DMS153 treated with DMSO at 0.1 percent for 48 hours (cell line): Measurements from ENCODE around the gene HNRNPM.

Source experiments
- DNase-seq: peaks from one replicate; lab custom pipeline; 2025; ENCODE audit not compliant: unreplicated experiment; lab: John Stamatoyannopoulos, UW

The HNRNPM gene

DNA sequence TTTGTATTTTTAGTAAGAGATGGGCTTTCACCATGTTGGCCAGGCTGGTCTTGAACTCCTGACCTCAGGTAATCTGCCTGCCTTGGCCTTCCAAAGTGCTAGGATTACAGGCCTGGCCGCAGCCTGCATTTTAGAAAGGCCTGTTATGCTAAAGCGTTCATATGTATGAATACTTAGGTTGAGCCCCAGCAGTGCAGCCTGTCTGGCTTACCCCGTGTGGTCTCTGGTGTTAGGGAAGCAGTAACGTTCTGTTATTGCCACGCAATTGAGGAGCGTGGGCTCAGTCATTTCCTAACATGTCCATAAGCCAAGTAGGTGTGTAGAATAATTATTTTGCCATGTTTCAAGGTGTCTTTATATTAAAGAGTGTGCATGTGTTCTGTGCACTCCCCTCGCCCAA is 14.3 kb downstream of the HNRNPM start:
- DNase-seq, result no peak

DNA sequence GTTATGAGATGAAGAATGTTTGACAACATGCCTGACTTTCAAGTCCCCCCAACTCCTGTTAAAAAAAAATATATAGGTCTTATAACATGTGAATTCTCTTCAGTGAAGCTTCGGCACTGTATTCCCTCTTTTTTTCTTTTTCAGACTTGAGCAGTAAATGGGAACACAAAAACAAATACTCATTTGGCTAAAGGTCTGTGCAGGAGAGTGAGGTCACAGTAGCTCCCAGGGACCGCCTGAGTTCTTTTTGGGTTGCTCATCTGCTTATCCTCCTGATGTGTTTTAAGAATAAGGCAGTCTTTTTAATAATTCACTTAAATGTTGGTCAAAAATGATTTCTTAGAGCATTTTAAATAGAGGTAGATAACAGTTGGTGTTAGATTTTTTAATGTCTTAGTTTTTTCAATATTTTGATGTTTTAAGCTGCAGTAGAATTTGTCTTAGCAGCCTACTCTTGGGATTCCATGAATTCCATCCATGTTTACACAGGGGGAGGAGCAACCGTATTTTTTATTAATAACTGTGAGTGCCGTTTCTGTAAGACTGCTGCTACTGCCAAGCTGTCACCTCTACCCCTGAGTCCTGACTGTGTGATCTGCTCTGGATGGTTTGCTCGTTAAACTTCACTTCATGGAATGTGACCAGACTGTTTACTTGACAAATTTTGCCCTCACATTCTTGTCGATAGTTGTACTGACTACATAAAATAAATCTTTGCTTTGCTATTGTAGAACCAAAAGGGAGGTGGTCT is 14.9 kb downstream of the HNRNPM start:
- no peak for DNase-seq

DNA sequence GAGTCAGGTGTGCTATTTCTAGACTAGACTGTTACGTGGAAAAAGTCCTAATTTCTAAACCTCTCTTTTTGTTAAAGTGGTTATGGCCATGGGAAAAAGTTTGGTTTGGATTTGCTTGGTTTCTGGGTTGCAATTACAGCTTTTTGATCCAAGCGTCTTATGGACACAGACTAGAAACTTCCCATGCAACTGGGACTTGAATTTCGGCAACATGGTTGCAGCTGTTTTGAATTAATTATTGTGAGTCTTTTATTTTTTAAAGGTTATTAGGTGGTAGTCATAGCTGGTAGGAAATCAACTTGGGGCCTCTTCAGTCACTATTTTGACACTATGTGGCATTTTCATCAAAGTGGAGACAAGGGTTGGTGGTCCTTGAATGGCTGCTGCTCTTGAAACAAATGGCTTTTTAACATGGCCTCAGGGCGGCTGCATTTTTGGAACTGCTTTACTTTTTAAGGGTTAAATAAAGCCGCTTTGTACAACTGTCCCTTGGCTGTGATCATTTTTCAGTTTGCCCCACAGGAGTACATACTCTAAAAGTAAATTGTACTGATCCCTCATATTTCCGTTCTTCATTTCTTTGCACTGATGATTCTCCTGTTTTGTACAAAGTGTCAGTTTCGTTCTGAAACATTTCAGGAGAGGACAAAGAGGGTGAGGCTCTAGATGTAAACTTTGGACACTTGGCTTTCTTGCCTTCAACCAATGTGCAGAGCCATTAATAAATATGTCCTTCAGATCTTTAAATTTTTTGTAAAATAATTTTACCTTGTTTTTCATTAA is 15.9 kb downstream of the HNRNPM start:
- DNase-seq, result no peak

DNA sequence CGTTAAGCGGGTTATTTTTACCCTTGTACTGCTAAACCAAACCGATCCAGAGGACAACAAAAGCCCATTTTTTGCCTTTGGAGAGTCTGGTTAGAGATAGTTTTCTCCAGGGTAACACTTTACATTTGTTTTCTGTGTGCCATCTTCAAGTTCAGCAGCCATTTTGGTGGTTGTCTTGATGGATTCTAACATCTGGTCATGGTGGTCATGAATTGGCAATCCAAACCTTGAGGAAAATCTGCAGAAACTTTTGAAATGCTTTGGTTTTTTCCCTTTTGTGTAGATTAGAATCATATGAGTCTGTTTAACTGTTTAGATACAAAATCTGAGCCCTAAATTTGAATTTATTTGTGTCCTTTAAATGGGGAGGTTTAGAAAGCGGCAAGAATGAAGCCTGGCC is 16.6 kb downstream of the HNRNPM start:
- DNase-seq, result no peak

DNA sequence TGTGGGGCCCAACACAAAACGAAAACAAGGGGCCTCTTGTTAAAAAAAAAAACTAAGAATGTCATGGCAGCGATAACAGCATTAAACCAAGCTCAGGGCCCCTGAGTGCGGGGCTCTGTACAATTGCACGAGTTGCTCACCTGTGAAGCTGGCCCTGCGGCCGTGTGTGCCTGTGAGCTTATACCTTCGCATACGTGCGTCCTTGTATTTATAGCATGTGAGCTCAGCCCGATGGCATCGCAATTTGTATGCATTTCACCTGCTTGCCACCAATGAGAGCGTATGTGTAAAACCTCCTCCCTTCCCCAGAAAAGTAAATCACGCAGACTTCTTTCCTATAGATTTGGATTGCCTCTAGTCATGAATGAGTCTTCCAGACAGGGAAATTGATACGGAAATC is 17.1 kb downstream of the HNRNPM start:
- DNase-seq, result no peak

DNA sequence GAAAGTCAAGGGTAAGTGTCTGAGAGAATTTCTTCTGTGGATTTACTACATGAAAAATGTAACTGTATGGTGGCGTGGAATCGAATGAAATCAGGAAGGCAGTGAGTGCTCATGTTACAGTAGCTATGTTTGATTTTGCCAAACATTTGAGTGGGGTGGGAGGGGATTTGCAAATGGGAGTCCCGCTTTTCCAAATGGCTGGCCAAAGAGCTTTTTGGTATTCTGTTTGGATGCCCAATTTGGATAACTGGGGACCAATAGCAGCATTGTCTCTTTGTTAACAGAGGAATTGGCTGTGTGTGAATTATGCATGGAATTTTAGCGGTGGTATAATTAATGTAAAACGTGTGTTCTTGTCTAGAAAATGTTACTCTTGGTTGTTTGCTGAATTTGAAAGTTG is 17.8 kb downstream of the HNRNPM start:
- DNase-seq, result no peak

DNA sequence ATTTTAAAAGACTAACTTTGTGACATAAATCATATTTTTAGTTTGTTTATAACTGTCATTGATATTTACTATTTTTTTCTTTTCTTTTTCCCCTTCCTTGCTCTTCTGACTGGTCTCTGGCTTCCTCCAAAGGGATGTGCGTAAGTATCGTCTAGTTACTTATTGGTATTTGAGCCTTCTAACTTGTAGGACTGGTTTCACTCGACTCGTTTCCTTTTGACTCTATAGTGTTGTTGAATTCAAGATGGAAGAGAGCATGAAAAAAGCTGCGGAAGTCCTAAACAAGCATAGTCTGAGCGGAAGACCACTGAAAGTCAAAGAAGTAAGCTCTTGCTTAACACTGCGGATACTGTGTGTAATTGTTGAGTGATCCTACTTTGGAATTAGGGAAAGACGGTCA is 18.6 kb downstream of the HNRNPM start:
- no peak for DNase-seq

DNA sequence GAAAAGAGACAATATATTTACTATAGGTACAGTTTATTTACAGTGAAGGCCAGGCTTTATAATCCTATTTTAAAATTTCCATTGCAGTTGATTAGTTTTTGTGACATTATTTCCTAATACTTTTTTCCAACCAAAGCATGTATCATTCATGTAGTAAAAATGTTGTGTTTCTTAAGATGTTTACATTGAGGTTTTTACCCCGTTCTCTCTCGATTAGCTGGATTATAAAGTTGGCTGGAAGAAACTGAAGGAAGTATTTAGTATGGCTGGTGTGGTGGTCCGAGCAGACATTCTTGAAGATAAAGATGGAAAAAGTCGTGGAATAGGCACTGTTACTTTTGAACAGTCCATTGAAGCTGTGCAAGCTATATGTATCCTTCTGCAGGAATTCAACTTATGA is 21.2 kb downstream of the HNRNPM start:
- DNase-seq, result no peak

DNA sequence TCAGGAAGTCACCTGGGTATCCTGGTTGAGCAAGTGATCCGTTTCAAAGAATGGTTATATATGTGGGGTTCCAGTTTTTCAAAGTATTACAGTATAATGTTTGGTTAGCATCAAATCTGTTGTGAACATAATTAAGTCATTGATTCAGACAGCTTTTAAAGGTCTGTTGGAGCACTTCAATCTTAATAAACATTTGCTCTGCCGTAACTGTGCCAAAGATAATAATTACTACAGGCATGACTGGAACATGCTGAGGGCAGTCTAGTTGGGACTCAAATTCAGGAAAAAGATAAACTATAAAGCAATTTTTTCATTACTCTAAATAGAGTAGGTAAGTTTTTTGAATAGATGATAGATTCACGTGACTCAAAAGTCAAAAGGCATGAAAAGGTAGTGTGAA is 23.3 kb downstream of the HNRNPM start:
- no peak for DNase-seq

DNA sequence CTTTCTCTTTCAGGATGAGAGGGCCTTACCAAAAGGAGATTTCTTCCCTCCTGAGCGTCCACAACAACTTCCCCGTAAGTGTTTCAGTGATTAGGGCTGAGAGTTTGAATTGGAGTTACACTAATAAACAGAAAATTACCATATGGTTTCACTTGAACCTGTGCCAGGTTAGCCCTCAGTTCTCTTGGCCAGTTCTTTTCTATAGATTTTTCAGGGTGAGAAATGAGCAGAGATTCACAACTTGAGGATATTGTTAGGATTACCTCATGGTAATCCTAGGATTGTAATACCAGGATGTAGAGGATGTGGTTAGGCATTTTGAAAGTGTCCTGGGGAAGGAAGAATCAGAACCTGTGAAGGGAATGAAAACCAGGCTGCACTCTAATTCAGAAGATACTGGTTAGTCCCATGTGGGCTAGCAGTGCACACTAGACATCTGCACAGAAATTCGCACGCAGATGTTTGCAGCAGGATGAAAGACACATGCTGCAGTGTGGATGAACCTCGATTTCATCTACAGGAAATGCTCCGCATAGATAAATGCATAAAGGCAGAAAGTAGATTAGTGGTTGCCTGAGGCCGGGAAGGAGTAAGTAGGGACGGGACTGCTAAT is 24.1 kb downstream of the HNRNPM start:
- no peak for DNase-seq

DNA sequence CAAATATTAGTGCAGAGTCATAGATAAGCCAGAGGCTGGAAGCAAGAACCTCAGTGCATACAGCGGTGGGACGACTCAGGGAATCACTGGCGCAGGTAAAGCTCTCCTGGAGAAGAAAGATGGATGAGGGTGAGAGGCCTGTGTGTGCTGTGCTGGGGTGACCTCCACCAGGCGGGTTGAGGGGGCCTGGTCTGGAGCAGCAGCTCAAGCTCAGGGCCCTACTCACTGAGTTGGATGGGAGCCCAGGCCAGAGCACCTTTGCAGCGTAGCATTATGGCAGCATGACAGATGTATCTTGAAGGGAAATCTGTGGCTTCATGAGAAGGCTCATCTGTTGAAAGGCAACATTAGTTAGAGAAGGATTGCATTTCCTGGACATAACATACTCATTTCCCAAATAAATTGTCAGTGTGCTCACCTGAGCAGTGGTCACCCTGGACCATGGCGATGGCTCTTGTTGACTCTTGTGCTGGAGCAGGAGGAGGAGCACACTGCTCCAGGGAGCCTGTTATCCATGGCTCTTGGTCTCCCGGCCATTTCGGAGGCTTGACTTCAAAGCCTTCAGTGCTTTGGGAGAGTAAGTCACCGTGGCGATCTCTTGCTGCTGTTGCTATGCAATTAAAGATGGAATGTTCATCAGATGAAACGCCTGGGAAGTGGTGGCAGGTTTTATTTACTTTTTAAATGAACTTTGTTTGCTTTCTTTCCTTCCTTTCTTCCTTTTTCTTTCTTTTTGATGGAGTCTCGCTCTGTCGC is 25.0 kb downstream of the HNRNPM start:
- no peak for DNase-seq

DNA sequence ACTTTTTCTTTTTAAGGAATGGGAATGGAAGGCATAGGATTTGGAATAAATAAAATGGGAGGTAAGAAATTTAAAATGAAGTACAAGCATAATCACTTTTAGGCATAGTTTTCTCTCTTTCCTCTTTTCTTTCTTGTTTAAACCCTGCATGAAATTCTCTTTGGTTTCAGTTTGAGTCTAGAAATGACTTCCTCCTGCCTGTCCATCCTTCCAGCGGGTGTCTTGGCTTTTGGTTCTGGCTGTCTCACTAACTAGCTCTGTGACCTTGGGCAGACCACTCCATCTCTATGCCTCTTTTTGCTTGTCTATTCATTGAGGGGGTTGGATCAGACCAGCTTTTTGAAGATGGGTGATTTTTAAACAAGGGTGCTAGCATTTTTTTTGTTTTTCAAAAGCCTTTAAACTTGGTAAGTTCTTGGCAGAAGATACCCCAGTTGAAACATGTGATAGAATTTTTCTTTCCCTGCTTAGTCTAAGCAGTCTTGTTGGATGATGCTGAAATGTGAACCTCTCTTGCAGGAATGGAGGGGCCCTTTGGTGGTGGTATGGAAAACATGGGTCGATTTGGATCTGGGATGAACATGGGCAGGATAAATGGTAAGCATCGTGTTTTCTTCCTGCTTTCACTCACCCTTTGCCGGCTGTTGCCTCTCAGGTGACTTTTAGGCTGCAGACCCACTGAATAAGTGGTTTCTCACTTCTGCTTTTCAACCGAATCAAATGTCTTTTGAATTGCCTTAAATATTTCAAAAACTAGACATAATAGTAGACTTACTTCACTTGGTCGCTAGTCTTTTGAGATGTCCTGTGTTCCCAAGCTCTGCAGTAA is 29.1 kb downstream of the HNRNPM start:
- no peak for DNase-seq

DNA sequence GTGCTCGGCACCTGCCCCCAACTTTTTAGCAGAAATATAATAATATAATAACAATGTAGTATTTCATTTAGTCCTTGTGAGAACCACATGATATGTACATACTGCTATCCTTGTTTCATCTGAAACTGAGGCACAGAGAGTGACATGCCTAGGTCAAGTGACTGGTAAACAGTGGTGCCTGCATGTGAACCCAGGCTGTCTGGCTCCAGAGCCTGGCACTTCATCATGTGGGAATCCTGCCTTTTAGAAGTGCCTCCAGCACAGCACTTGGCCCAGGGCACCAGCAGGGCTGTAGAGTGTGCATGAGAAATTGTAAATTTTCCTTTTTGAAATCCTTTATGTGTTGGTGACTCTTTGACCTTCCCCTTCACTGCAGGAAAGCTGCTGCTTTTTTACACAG is 30.2 kb downstream of the HNRNPM start:
- no peak for DNase-seq

DNA sequence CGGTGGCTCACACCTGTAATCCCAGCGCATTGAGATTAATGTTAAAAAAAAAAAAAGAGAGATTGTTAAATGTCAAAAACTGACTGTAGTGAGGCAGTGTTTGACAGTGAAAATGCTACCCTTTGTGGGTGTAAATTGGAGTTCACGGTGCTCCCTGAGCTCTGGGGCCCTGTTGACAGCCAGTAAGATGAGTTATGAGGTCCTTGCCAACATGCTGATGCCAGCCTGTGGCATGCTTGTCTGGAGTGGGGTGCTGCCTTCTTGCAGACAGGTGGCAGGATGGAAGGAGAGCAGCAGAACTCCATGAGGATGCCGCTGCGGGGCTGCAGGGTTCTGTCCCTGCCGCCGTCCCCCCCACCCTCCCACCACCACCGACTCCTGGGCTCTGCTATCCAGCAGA is 31.7 kb downstream of the HNRNPM start:
- DNase-seq, result no peak

DNA sequence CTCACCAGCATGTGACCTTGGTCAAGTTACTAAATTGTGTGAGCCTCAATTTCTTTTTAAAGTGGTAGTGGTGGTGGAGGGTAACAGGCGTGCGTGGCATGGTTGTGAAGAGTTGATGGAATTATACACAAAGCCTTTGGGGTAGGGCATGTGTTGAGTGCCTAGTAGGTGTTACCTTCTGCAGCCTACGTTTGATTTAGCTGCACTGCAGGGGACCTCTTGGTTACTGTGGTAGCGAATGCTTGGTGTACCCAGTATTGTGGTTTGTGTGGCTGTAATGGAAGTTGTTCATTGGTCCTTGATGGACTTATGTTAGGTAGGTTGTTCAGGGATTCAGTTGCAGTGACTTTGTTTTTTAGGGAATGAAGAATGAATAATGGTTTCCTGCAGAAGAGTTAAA is 33.1 kb downstream of the HNRNPM start:
- no peak for DNase-seq

DNA sequence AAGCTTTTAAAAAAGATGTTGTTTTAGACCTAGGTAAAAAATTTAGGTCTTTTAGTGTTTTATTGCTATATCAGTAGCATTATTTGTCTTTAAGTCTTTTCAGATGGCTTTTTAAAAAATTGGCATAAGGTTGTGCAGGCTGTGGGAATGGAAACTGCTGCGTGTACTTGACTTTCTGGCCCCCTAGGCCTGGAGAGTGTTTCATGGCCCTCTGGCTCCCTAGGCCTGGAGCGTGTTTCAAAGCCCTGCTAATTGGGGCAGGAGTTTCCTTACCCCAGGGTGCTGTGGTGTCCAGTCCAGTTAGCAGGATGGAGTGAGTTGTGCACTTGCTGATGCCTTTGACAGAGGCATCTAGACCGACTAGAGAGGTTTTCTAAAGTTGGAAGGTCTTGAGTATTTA is 33.8 kb downstream of the HNRNPM start:
- no peak for DNase-seq

DNA sequence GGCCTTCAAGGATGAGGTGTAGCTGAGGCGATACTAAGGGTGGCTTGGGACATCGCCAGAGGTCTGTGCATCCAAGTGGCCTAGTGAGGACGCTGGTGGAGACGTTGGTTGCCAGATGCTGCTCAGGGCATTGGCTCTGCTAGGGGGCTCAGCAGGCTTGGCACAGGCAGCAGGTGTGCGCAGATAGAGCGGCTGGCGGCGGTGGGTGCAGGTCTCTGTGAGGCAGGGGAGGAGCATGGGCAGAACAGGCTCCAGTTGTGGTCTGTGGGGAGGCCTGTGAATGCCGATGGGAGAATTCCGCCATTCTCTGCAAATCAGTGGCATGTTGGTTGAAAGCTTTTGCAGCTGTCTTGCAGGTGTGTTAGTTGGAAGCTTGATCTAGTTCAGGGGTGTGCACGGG is 36.4 kb downstream of the HNRNPM start:
- DNase-seq, result no peak

DNA sequence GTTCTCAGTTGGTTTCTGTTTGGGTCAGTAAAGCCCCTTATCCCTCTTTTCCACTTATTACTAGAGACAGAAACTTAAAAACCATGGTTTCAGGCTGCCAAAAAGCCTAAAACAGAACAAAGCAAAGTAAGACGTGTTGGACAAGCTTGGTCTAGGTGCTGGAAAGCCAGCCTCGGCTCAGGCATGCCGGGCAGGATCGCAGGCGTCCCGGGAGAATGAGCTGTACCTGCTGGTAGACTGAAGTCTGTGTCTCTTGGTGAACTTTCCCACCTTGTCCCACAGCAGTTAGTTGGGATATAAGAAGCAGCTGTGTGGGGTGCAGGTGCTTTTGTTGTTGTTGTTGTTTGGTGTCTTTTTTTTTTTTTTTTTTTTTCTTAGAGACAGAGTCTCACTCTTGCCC is 36.8 kb downstream of the HNRNPM start:
- DNase-seq, result no peak

DNA sequence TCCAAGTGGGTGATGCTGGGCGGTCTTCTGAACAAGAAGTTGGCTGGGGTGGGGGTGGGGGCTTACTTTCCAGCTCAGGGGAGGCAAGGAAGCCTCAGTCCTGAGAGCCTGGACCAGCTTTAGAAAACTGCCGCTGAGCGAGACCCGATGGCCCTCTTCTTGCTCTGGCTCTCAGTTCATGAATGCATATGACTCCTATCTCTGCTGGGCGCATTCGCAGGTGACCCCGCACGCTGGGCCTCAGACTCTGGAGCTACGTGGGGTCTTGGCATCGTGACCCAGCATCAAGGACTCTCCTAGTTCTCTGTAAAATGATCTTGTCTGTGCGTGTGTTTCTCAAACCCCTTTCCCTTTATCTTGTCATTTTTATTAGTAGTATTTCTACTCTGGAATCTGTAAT is 37.9 kb downstream of the HNRNPM start:
- no peak for DNase-seq

DNA sequence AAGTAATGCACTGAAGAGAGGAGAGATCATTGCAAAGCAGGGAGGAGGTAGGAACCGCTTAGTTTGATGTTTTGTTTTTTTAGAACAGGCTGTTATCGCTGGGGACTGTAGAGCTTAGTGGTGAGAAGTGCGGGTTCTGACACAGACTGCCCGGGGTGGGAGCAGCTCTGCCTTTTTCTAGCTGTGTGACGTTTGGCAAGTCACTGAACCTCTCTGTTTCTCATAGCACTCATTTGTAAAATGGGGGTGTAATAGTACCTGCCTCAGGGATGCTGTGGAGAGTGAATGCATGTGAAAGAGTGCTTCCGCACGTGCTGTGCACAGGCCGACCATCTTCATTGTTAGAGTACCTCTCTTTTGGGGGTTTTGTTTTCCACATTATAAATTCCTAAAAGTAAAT is 38.4 kb downstream of the HNRNPM start:
- no peak for DNase-seq
